Testis (tissue), 3 donors: ENCODE data around the gene CD58. TPM values are rescaled to one million over a fixed set of nuclear protein-coding genes. Genes with fewer than 3 reads are reported as not detected.

ENCODE experiments used
- DNase-seq: peaks from one replicate; pipeline ENCODE4 v3.0.0-alpha.2; 2019
- H3K27ac ChIP-seq, 2 donors: fragments of 200-600 bp; sonication (generic); one replicate each; pipeline ENCODE4 v1.5.1; 2019
- H3K27me3 ChIP-seq: fragments of 200-600 bp; sonication (generic); one replicate; pipeline ENCODE4 v1.5.1; 2019
- H3K36me3 ChIP-seq: fragments of 200-600 bp; sonication (generic); one replicate; pipeline ENCODE4 v1.5.1; 2017; ENCODE audit warnings: low read depth; ENCODE audit errors: missing control alignments
- H3K4me1 ChIP-seq: fragments of 200-600 bp; sonication (generic); one replicate; pipeline ENCODE4 v1.5.1; 2019
- H3K4me3 ChIP-seq, 2 donors: fragments of 200-600 bp; sonication (generic); one replicate each; pipeline ENCODE4 v1.5.1; 2017 to 2019
- H3K9me3 ChIP-seq: fragments of 200-600 bp; sonication (generic); one replicate; pipeline ENCODE4 v1.5.1; 2017
- POLR2A ChIP-seq: fragments of 450-650 bp; IDR thresholded peaks from one replicate; pipeline ENCODE4 v1.6.1; 2017; ENCODE audit warnings: antibody characterized with exemption, mild to moderate bottlenecking, moderate library complexity
- WGBS, 2 donors: methylation state at CpG; one replicate each; pipeline ENCODE4 v1.1.5; 2018; 5-methylcytosine and 5-hydroxymethylcytosine counted together
- intact Hi-C: fragments of 100-400 bp; cut with DNase I; formaldehyde crosslinking; loops from one replicate; pipeline ENCODE4 v1.15.1; 2023; ENCODE audit warnings: low total_unique reads
- polyA plus RNA-seq: library from polyadenylated mRNA; stranded (reverse); fragments of 350-450 nt; fragmentation: Illumina TruSeq; extraction: RNeasy Lipid Tissue Mini Kit (QIAGEN cat#74804); gene quantifications from one replicate; pipeline ENCODE4 v1.2.3, GENCODE V29; 2014; ENCODE audit warnings: low read depth, low replicate concordance; ENCODE audit not compliant: insufficient read depth
- total RNA-seq, 2 donors: library from RNA; depleted of rRNA; stranded (reverse); fragments of >200 nt; gene quantifications; one replicate each; pipeline ENCODE4 v1.2.3, GENCODE V29; 2016
- TF ChIP-seq, protein P1 (sequence below), 3 experiments: fragments of 450-650 bp in 2 of 3; fragments of 200-600 bp in 1 of 3; sonication (generic) in 1 of 3; IDR thresholded peaks; one replicate each; pipeline ENCODE4 v1.5.1; 2016 to 2019; ENCODE audit warnings: antibody characterized with exemption in 3 of 3, mild to moderate bottlenecking in 2 of 3, moderate library complexity in 1 of 3

CD58 gene
- total and polyA plus RNA-seq, 3 donors from 2014 or later = 11.4 to 15.0 (median 14.9) TPM

DNA sequence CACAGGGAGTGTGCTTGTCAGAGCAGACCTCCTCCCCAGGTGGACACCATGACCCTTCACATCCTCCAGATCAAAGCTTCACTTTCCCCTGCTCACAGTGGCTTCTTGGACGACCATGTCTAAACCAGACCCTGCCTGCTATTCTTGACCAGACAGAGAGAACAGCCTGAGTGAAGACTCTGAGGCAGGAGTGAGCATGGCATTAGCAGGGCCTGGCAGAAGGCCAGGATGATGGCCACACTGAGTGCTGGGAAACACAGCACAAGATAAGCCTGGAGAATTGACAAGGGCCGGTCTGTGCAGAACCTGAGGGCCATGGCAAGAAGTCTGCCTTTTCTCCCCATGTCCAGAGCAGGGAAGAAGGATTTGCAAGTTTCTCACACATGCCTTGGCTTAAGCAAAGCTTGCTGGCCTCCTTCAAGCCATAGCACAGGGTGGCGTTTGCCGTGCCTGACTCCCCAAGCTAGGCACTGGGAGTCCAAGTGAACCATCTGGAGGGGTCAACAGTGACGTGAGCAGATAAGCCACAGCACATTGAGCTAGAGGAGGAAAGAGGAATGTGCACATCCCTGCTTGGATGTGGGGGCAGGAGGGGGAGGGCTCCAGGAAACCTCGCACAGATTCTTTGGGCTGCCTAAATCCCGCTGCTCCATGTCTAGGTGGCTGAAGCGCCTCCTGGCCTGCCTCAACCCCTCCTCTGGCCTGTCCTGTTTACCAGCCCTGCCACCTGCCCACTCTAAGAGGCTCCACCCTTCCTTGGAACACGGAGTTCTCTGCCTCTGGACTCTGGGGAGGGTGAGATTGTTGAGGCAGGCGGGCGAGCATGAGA is 87.1 kb downstream of the CD58 start:
- H3K9me3 ChIP-seq = no peaks in the 10 kb centered on the region
- H3K27me3 ChIP-seq = no peaks in the 10 kb centered on the region
- intact Hi-C loops = no loop called here
- H3K36me3 ChIP-seq = no peaks in the 10 kb centered on the region
- peak; percentile 84 for DNase-seq
- peak overlapping the region; percentile 50 to 70 for H3K27ac ChIP-seq
- H3K4me3 ChIP-seq = no peak overlapping the region
- WGBS, 2 donors = 35 to 50% methylated on average over 11 of the region's 11 CpGs
- no peak for TF ChIP-seq POLR2A
- TF ChIP-seq, protein P1, sequence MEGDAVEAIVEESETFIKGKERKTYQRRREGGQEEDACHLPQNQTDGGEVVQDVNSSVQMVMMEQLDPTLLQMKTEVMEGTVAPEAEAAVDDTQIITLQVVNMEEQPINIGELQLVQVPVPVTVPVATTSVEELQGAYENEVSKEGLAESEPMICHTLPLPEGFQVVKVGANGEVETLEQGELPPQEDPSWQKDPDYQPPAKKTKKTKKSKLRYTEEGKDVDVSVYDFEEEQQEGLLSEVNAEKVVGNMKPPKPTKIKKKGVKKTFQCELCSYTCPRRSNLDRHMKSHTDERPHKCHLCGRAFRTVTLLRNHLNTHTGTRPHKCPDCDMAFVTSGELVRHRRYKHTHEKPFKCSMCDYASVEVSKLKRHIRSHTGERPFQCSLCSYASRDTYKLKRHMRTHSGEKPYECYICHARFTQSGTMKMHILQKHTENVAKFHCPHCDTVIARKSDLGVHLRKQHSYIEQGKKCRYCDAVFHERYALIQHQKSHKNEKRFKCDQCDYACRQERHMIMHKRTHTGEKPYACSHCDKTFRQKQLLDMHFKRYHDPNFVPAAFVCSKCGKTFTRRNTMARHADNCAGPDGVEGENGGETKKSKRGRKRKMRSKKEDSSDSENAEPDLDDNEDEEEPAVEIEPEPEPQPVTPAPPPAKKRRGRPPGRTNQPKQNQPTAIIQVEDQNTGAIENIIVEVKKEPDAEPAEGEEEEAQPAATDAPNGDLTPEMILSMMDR (IDR thresholded peaks at IDR 0.05) = no peak
- H3K4me1 ChIP-seq = peaks cover 36% of the 10 kb centered on the region

DNA sequence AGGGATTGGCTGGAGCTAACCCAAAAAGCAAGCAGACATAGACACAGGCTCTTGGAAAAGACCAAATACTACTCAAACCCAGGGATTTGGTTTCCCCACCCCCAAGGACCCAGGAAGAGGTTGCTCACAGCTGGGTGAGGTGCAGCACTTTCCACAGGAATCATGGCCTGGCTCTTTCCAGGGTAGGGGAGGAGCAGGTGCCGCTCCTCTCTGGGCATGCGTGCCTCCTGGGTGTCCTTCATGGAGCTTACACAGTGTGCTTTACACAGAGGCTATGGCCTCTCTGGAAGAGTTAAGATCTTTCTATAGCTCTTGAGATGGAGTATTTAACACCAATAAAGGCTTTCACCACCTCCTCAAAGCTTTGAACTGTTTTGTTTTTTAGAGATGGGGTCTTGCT is 88.3 kb downstream of the CD58 start:
- intact Hi-C loops = no loop called here
- no peak overlapping the region for H3K4me3 ChIP-seq
- WGBS, 2 donors = 54 to 63% methylated on average over 2 of the region's 2 CpGs
- no peaks in the 10 kb centered on the region for H3K27me3 ChIP-seq
- H3K4me1 ChIP-seq = peaks cover 39% of the 10 kb centered on the region
- H3K36me3 ChIP-seq = no peaks in the 10 kb centered on the region
- no peak for DNase-seq
- TF ChIP-seq POLR2A = no peak
- TF ChIP-seq, protein P1 (IDR thresholded peaks at IDR 0.05) = no peak
- no peaks in the 10 kb centered on the region for H3K9me3 ChIP-seq
- H3K27ac ChIP-seq = peak overlapping the region; percentile 48 to 57

DNA sequence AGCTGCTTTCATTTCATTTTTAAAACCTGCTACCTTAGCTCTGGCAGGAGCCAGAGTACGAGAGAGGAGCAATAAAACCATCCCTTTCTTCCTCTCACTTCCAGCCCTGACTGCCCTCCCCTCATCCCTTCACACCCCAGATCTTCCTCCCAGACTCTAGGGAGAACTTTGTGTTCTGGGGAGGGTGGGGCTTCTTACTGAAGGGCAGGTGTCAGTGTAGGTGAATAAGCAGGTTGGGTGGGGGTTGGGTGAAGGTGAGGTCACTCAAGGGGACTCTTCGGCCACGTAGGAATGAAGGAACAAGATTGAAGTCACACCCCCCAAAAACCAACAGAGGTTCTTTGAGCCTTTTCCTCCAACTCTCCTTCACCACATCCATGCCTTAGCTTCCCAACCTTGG is 88.9 kb downstream of the CD58 start:
- no peaks in the 10 kb centered on the region for H3K27me3 ChIP-seq
- H3K9me3 ChIP-seq = no peaks in the 10 kb centered on the region
- H3K36me3 ChIP-seq = no peaks in the 10 kb centered on the region
- H3K27ac ChIP-seq = peak overlapping the region; percentile 48 to 57
- DNase-seq = no peak
- H3K4me1 ChIP-seq = peaks cover 44% of the 10 kb centered on the region
- 78 to 85% methylated on average over 3 of the region's 3 CpGs for WGBS, 2 donors
- TF ChIP-seq, protein P1 (IDR thresholded peaks at IDR 0.05) = no peak
- TF ChIP-seq POLR2A = no peak
- intact Hi-C loops = no loop called here
- H3K4me3 ChIP-seq = no peak overlapping the region

DNA sequence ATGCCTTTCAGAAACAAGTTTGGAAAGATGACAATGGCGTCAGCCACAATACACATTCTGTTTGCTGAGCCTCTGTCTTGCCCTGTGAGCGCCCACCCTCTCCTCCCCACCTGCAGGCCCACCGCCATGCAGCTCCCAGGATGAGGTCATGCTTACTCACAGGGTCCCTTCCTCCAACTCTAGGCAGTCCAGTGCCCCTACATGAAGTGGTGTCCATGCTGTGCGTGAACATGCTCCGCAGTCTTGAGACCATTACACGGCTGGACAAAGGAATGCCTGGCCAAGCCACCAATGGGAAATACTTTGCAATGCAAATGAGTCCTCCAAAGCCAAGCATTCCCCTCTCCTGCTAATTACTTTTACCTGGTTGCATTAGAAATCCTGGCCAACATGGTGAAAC is 92.2 kb downstream of the CD58 start:
- Histone ChIP-seq H3K9me3 (no peaks in the 10 kb centered on the region), H3K27me3 (no peaks in the 10 kb centered on the region), H3K27ac (no peak overlapping the region), H3K4me3 (no peak overlapping the region), H3K4me1 (peaks cover 41% of the 10 kb centered on the region), H3K36me3 (no peaks in the 10 kb centered on the region)
- DNase-seq = no peak
- no peak for TF ChIP-seq POLR2A
- TF ChIP-seq, protein P1 (IDR thresholded peaks at IDR 0.05) = no peak
- WGBS, 2 donors = 98 to 99% methylated on average over 6 of the region's 6 CpGs
- intact Hi-C loops = no loop called here

DNA sequence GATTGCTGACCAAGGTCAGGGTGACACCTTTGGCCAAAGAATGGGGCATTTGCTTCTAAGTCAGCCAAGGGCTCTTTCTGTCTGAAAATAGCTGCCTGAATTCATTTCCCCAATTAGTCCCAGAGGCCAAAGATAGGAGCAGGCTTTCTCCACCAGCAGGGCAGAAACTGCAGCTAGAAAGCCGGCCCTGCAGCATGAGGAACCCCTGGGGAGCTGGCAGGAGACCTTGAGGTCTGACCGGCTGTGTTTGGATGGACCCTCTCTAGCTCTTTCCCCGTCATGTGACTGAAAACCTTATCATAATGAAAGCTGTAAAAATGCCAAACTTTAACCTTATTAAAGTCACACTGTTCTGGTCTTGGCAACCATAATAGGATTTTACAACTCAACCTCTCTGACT is 93.4 kb downstream of the CD58 start:
- H3K27ac ChIP-seq = no peak overlapping the region
- 12 to 51% methylated on average over 3 of the region's 3 CpGs for WGBS, 2 donors
- intact Hi-C loops = no loop called here

More for the DNA sequence above, 93.4 kb downstream of the CD58 start:
- TF ChIP-seq, protein P1 (IDR thresholded peaks at IDR 0.05) = no peak
- TF ChIP-seq POLR2A = no peak
- DNase-seq = peak; percentile 46
- H3K4me3 ChIP-seq = no peak overlapping the region
- H3K9me3 ChIP-seq = no peaks in the 10 kb centered on the region
- no peaks in the 10 kb centered on the region for H3K27me3 ChIP-seq
- no peaks in the 10 kb centered on the region for H3K36me3 ChIP-seq
- H3K4me1 ChIP-seq = peaks cover 32% of the 10 kb centered on the region
